Measurements from ENCODE around the gene C21orf58.

The C21orf58 gene

DNA sequence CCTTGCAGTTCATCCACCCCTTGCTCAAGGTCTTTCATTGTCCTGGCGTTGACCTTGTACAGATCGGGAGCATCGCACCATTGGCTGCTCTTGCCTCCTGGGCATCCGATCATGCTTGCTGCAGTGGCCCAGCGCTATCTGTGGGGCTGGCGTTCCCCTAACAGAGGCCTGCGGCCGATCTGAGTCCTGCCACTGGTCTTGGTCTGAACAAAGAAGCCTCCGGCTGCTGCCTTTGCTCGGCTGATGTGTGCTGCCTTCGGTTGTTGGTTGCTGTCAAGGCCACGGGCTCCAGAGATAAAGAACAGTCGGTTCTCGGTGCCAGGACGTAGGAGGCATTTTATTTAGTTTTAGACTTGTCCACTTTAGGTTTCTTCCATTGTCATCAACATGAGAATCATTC is 39.3 kb upstream of the C21orf58 start:
- Histone ChIP-seq H3K4me2 (ENCODE audit: low read length) (no peak overlapping the region), H3K9ac (no peak overlapping the region), H2AFZ (no peak overlapping the region), H3K36me3 (ENCODE audit: control insufficient read depth, insufficient read depth, low read length) (no peaks in the 10 kb centered on the region), H3K27me3 (ENCODE audit: control insufficient read depth, insufficient read depth, low read length) (no peaks in the 10 kb centered on the region), H3K27ac (no peak overlapping the region), H3K79me2 (peaks cover 3% of the 10 kb centered on the region), H3K9me3 (ENCODE audit: control insufficient read depth, low read length) (no peaks in the 10 kb centered on the region), H3K4me3 (ENCODE audit: low read depth, low read length) (no peak overlapping the region), H3K4me1 (no peaks in the 10 kb centered on the region)
- TF ChIP-seq, protein P1, sequence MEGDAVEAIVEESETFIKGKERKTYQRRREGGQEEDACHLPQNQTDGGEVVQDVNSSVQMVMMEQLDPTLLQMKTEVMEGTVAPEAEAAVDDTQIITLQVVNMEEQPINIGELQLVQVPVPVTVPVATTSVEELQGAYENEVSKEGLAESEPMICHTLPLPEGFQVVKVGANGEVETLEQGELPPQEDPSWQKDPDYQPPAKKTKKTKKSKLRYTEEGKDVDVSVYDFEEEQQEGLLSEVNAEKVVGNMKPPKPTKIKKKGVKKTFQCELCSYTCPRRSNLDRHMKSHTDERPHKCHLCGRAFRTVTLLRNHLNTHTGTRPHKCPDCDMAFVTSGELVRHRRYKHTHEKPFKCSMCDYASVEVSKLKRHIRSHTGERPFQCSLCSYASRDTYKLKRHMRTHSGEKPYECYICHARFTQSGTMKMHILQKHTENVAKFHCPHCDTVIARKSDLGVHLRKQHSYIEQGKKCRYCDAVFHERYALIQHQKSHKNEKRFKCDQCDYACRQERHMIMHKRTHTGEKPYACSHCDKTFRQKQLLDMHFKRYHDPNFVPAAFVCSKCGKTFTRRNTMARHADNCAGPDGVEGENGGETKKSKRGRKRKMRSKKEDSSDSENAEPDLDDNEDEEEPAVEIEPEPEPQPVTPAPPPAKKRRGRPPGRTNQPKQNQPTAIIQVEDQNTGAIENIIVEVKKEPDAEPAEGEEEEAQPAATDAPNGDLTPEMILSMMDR (IDR thresholded peaks at IDR 0.05), result no peak

DNA sequence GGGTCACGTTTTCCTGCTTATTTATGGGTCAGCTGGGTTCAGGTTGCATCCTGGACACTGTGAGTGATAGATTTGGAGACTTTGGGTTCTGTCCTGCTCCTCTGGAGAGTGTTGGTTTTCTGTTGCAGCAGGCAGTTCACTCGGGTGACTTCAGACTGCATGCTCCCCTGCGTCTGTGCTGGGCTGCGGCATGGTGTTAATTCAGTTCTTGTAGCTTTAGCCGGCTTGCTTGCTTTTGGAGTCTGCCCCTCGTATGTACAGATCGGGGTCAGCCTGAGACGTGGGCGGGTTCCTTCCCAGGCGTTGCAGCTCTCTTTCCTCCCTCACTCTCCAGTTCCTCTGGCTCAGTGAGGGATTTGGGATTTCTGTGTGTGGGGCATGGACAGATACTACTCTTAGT is 38.3 kb upstream of the C21orf58 start:
- Histone ChIP-seq H3K4me2 (ENCODE audit: low read length) (no peak overlapping the region), H3K9me3 (ENCODE audit: control insufficient read depth, low read length) (no peaks in the 10 kb centered on the region), H3K36me3 (ENCODE audit: control insufficient read depth, insufficient read depth, low read length) (no peaks in the 10 kb centered on the region), H3K4me1 (no peaks in the 10 kb centered on the region), H2AFZ (no peak overlapping the region), H3K4me3 (ENCODE audit: low read depth, low read length) (no peak overlapping the region), H3K9ac (no peak overlapping the region), H3K27me3 (ENCODE audit: control insufficient read depth, insufficient read depth, low read length) (no peaks in the 10 kb centered on the region), H3K27ac (no peak overlapping the region), H3K79me2 (no peaks in the 10 kb centered on the region)
- TF ChIP-seq, protein P1 (IDR thresholded peaks at IDR 0.05), result no peak

DNA sequence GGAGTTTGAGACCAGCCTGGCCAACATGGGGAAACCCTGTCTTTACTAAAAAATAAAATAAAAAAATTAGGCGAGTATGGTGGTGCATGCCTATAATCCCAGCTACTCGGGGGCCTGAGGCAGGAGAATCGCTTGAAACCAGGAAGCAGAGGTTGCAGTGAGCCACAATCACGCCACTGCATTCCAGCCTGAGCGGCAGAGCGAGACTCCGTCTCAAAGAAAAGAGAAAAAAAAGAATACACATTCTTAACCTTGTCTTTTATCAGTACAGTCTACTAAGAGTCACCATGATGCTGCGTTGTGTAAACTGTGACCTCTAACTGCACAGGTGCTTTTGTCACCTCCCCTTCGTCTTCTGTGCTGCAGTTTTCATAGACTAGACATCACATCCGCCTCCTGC is 37.5 kb upstream of the C21orf58 start:
- TF ChIP-seq, protein P1 (IDR thresholded peaks at IDR 0.05), result no peak
- no peak overlapping the region for H3K4me3 ChIP-seq (ENCODE audit: low read depth, low read length)
- H2AFZ ChIP-seq, result no peak overlapping the region
- H3K36me3 ChIP-seq (ENCODE audit: control insufficient read depth, insufficient read depth, low read length), result no peaks in the 10 kb centered on the region
- no peak overlapping the region for H3K27ac ChIP-seq
- H3K9ac ChIP-seq, result no peak overlapping the region
- H3K9me3 ChIP-seq (ENCODE audit: control insufficient read depth, low read length), result no peaks in the 10 kb centered on the region
- H3K4me2 ChIP-seq (ENCODE audit: low read length), result no peak overlapping the region
- H3K27me3 ChIP-seq (ENCODE audit: control insufficient read depth, insufficient read depth, low read length), result no peaks in the 10 kb centered on the region
- H3K4me1 ChIP-seq, result no peaks in the 10 kb centered on the region
- no peaks in the 10 kb centered on the region for H3K79me2 ChIP-seq

DNA sequence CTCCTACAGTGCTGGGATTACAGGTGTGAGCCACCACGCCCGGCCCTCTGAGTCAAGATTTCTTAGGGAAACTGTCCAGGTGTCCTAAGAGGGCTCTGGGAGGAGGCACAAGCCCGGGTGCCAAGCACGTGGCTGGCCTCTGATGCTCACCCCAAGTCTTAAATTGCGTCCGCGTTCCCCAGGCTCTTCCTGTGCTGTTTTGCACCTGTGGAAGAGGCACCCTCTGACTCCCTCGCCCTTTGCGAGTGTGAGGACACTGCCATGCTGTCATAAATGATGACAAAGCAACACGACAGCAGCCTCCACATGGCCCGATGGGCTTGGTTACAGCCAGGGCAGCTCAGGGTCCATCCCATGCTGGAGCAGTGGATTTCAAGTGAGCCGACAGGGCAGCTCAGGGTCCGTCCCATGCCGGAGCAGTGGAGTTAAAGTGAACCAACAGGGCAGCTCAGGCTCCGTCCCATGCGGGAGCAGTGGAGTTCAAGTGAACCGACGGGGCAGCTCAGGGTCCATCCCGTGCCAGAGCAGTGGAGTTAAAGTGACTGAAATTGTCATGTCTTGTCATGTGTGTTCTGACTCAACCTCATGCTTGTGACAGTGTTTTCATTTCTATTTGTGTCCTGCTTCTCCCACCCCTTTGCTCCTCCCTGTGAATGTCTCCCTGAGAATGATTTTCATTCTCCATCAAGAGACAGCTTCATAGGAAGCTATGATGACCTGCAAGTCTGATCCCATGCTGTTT is 34.2 kb upstream of the C21orf58 start:
- Histone ChIP-seq H3K27me3 (ENCODE audit: control insufficient read depth, insufficient read depth, low read length) (no peaks in the 10 kb centered on the region), H3K4me2 (ENCODE audit: low read length) (no peak overlapping the region)
- TF ChIP-seq, protein P1 (IDR thresholded peaks at IDR 0.05), result no peak

DNA sequence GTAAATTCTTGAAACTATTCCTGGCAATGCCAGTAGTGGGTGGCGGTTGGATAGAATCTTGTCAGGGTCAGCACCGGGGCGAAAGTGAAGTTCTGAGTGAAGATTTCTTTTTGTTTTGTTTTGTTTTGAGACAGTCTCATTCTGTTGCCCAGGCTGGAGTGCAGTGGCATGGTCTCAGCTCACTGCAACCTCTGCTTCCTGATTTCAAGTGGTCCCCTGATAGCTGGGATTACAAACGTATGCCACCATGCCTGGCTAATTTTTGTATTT is 33.6 kb upstream of the C21orf58 start:
- Histone ChIP-seq H3K36me3 (ENCODE audit: control insufficient read depth, insufficient read depth, low read length) (no peaks in the 10 kb centered on the region), H3K4me2 (ENCODE audit: low read length) (no peak overlapping the region), H3K4me3 (ENCODE audit: low read depth, low read length) (no peak overlapping the region), H3K27me3 (ENCODE audit: control insufficient read depth, insufficient read depth, low read length) (no peaks in the 10 kb centered on the region), H3K4me1 (no peaks in the 10 kb centered on the region), H3K9me3 (ENCODE audit: control insufficient read depth, low read length) (no peaks in the 10 kb centered on the region), H3K9ac (no peak overlapping the region), H3K27ac (no peak overlapping the region), H2AFZ (no peak overlapping the region), H3K79me2 (no peaks in the 10 kb centered on the region)
- TF ChIP-seq, protein P1 (IDR thresholded peaks at IDR 0.05), result no peak

More for the DNA sequence above, 34.2 kb upstream of the C21orf58 start:
- Histone ChIP-seq H3K9me3 (ENCODE audit: control insufficient read depth, low read length) (no peaks in the 10 kb centered on the region), H3K4me1 (no peaks in the 10 kb centered on the region), H3K9ac (no peak overlapping the region), H3K36me3 (ENCODE audit: control insufficient read depth, insufficient read depth, low read length) (no peaks in the 10 kb centered on the region), H3K4me3 (ENCODE audit: low read depth, low read length) (no peak overlapping the region), H3K27ac (no peak overlapping the region), H2AFZ (no peak overlapping the region), H3K79me2 (no peaks in the 10 kb centered on the region)

All from parathyroid adenoma (tissue), 2 donors.